K562 (cell line): ENCODE results near the gene AIMP1.

Source experiments
- CREB1 ChIP-seq, 2 experiments: sonication (generic) in 1 of 2; formaldehyde crosslinking in 1 of 2; IDR thresholded peaks; 2 replicates each; pipeline versions ENCODE4 v1.6.1 to v1.8.0; 2012 to 2022; ENCODE audit warnings: inconsistent platforms in 1 of 2, mild to moderate bottlenecking in 1 of 2, missing genetic modification reagents in 1 of 2, moderate library complexity in 1 of 2
- ETV5 ChIP-seq: sonication (generic); formaldehyde crosslinking; IDR thresholded peaks from 2 replicates; pipeline ENCODE4 v1.4.0; 2020; ENCODE audit warnings: low read depth, mild to moderate bottlenecking, missing genetic modification reagents
- EZH2 ChIP-seq: IDR thresholded peaks from 2 replicates; pipeline ENCODE4 v1.6.1; 2012; ENCODE audit warnings: low read depth, mild to moderate bottlenecking, inconsistent platforms, low read length, borderline replicate concordance
- GTF2F1 ChIP-seq: IDR thresholded peaks from 2 replicates; pipeline ENCODE4 v1.6.1; 2011; ENCODE audit warnings: low read depth, low read length, improper control_type of control experiment
- JUN ChIP-seq, 2 experiments: sonication (generic) in 1 of 2; formaldehyde crosslinking in 1 of 2; IDR thresholded peaks; 2 replicates each; pipeline versions ENCODE4 v1.6.1 to v1.8.0; 2012 to 2022; ENCODE audit warnings: borderline replicate concordance in 2 of 2, mild to moderate bottlenecking in 2 of 2, improper control_type of control experiment in 1 of 2, low read depth in 1 of 2, low read length in 1 of 2, missing genetic modification reagents in 1 of 2
- NFE2L1 ChIP-seq: fragments of 450-650 bp; IDR thresholded peaks from 2 replicates; pipeline ENCODE4 v1.6.1; 2016; ENCODE audit warnings: missing genetic modification characterization, low read depth, mild to moderate bottlenecking, missing compliant biosample characterization, moderate library complexity, borderline replicate concordance
- POLR2A ChIP-seq: fragments of 450-650 bp; conservative IDR thresholded peaks from 2 replicates; pipeline ENCODE4 v1.6.1; 2016
- RAD51 ChIP-seq: fragments of 450-650 bp; IDR thresholded peaks from 2 replicates; pipeline ENCODE4 v1.7.1; 2016; ENCODE audit warnings: low read depth, mild to moderate bottlenecking, borderline replicate concordance
- SFPQ ChIP-seq: fragments of 200-400 bp; formaldehyde crosslinking; IDR thresholded peaks from 2 replicates; pipeline ENCODE4 v1.6.1; 2017; ENCODE audit warnings: mild to moderate bottlenecking, low read depth, low read length, moderate library complexity
- TCF7 ChIP-seq: sonication (generic); IDR thresholded peaks from 2 replicates; pipeline ENCODE4 v1.6.1; 2016; ENCODE audit warnings: antibody characterized with exemption, borderline replicate concordance
- TSHZ1 ChIP-seq: fragments of 250-450 bp; sonication (Bioruptor Pico); IDR thresholded peaks from 2 replicates; pipeline ENCODE4 v1.4.0; 2020; ENCODE audit warnings: mild to moderate bottlenecking, moderate library complexity
- ZNF592 ChIP-seq: fragments of 450-650 bp; IDR thresholded peaks from 2 replicates; pipeline ENCODE4 v1.6.1; 2017; ENCODE audit warnings: antibody characterized with exemption, mild to moderate bottlenecking
- TF ChIP-seq, protein P1 (sequence below): fragments of 250-450 bp; sonication (Bioruptor Pico); IDR thresholded peaks from 2 replicates; pipeline ENCODE4 v1.5.0; 2020; ENCODE audit warnings: mild to moderate bottlenecking, borderline replicate concordance
- TF ChIP-seq, protein P2 (sequence below), 3 experiments: IDR thresholded peaks in 2 of 3; conservative IDR thresholded peaks in 1 of 3; 2 replicates each; pipeline ENCODE4 v1.5.1; 2011 to 2012; ENCODE audit warnings: low read length in 3 of 3, mild to moderate bottlenecking in 3 of 3, control low read depth in 2 of 3, improper control_type of control experiment in 1 of 3, inconsistent platforms in 1 of 3, low read depth in 1 of 3, mixed read lengths in 1 of 3, moderate library complexity in 1 of 3; ENCODE audit not compliant: insufficient read depth in 2 of 3

DNA sequence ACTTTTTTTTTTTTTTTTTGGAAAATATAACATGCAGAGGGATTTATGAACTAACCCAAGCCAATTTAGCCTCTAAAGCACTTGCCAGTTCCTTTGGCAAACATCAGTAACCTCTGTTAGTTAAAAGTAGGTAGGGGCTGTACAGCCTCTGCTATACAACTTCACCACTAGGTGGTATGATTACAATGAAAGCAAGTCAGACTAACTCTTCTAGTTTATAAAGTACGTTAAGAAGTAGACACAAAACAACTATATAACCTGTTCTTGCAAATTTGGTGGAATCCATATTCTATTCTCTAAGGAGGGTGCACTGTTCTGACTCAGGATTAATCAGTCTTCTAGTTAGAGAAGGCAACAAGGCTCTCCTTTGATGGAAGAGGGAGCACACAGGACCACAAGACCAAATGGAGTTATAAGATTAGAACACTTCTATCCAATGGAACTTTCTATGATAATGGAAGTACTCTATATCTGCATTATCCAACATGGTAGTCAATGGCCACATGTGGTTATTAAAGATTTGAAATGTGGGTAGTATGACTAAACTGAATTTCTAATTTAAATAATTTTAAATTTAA is 12.8 kb downstream of the AIMP1 start:
- no peak for TF ChIP-seq TCF7
- no peak for TF ChIP-seq EZH2
- TF ChIP-seq JUN (IDR thresholded peaks at IDR 0.05; ENCODE audit: borderline replicate concordance, low read depth, low read length) = no peak
- TF ChIP-seq JUN (CRISPR knock-in tag; IDR thresholded peaks at IDR 0.05; ENCODE audit: borderline replicate concordance) = no peak
- TF ChIP-seq RAD51 = no peak
- no peak for TF ChIP-seq GTF2F1
- no peak for TF ChIP-seq NFE2L1 (tag)
- TF ChIP-seq POLR2A = no peak
- no peak for TF ChIP-seq ETV5
- TF ChIP-seq CREB1 (IDR thresholded peaks at IDR 0.05) = no peak
- TF ChIP-seq CREB1 (CRISPR knock-in tag; IDR thresholded peaks at IDR 0.05) = no peak
- TF ChIP-seq, protein P1, sequence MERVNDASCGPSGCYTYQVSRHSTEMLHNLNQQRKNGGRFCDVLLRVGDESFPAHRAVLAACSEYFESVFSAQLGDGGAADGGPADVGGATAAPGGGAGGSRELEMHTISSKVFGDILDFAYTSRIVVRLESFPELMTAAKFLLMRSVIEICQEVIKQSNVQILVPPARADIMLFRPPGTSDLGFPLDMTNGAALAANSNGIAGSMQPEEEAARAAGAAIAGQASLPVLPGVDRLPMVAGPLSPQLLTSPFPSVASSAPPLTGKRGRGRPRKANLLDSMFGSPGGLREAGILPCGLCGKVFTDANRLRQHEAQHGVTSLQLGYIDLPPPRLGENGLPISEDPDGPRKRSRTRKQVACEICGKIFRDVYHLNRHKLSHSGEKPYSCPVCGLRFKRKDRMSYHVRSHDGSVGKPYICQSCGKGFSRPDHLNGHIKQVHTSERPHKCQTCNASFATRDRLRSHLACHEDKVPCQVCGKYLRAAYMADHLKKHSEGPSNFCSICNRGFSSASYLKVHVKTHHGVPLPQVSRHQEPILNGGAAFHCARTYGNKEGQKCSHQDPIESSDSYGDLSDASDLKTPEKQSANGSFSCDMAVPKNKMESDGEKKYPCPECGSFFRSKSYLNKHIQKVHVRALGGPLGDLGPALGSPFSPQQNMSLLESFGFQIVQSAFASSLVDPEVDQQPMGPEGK (CRISPR knock-in tag) = no peak
- TF ChIP-seq, protein P2, sequence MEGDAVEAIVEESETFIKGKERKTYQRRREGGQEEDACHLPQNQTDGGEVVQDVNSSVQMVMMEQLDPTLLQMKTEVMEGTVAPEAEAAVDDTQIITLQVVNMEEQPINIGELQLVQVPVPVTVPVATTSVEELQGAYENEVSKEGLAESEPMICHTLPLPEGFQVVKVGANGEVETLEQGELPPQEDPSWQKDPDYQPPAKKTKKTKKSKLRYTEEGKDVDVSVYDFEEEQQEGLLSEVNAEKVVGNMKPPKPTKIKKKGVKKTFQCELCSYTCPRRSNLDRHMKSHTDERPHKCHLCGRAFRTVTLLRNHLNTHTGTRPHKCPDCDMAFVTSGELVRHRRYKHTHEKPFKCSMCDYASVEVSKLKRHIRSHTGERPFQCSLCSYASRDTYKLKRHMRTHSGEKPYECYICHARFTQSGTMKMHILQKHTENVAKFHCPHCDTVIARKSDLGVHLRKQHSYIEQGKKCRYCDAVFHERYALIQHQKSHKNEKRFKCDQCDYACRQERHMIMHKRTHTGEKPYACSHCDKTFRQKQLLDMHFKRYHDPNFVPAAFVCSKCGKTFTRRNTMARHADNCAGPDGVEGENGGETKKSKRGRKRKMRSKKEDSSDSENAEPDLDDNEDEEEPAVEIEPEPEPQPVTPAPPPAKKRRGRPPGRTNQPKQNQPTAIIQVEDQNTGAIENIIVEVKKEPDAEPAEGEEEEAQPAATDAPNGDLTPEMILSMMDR (IDR thresholded peaks at IDR 0.05 in 2 of 3, conservative IDR thresholded peaks at IDR 0.05 in 1 of 3; ENCODE audit: insufficient read depth in 2 of 3, low read depth in 1 of 3, low read length in 3 of 3) = peak; percentile 30 to 54 (median 45); a peak in 5 of 6 replicates
- TF ChIP-seq ZNF592 = no peak
- TF ChIP-seq TSHZ1 (CRISPR knock-in tag) = no peak
- TF ChIP-seq SFPQ = no peak
